HG02840 (cell line): ENCODE data around the gene BNIP5.

Experiments
- ATAC-seq: cut with Tn5 transposase; IDR thresholded peaks from one replicate; pipeline ENCODE4 v1.9.1; 2021; ENCODE audit warnings: mild to moderate bottlenecking, moderate library complexity, moderate number of reproducible peaks; ENCODE audit not compliant: unreplicated experiment, low FRiP score

Gene BNIP5

GRCh38 chr6:36301781-36302180 is 34.9 kb downstream of the BNIP5 start:
- no peak for ATAC-seq

- ATAC-seq: no peak
Observed at GRCh38 chr6:36301085-36301658, 35.5 kb downstream of the BNIP5 start.

- ATAC-seq: no peak
Observed at GRCh38 chr6:36298027-36298426, 38.7 kb downstream of the BNIP5 start.

- ATAC-seq: no peak
Observed at GRCh38 chr6:36297511-36297910, 39.2 kb downstream of the BNIP5 start.

- ATAC-seq: no peak
Observed at GRCh38 chr6:36297051-36297450, 39.6 kb downstream of the BNIP5 start.

GRCh38 chr6:36296240-36296639 is 40.4 kb downstream of the BNIP5 start:
- no peak for ATAC-seq

GRCh38 chr6:36292170-36292569 is 44.5 kb downstream of the BNIP5 start:
- no peak for ATAC-seq

GRCh38 chr6:36290668-36291620 is 45.7 kb downstream of the BNIP5 start:
- ATAC-seq: no peak

GRCh38 chr6:36289281-36289878 is 47.3 kb downstream of the BNIP5 start:
- ATAC-seq: no peak

GRCh38 chr6:36286858-36287257 is 49.8 kb downstream of the BNIP5 start:
- ATAC-seq: no peak

GRCh38 chr6:36285797-36286196 is 50.9 kb downstream of the BNIP5 start:
- ATAC-seq: no peak

- no peak for ATAC-seq
Observed at GRCh38 chr6:36285187-36285671, 51.5 kb downstream of the BNIP5 start.

GRCh38 chr6:36284359-36284758 is 52.3 kb downstream of the BNIP5 start:
- ATAC-seq: no peak

GRCh38 chr6:36283608-36284007 is 53.1 kb downstream of the BNIP5 start:
- no peak for ATAC-seq

- ATAC-seq: no peak
Observed at GRCh38 chr6:36280983-36281382, 55.7 kb downstream of the BNIP5 start.

- no peak for ATAC-seq
Observed at GRCh38 chr6:36280467-36280866, 56.2 kb downstream of the BNIP5 start.

GRCh38 chr6:36277946-36278470 is 58.7 kb downstream of the BNIP5 start:
- no peak for ATAC-seq

GRCh38 chr6:36276581-36277536 is 59.8 kb downstream of the BNIP5 start:
- ATAC-seq: no peak

- no peak for ATAC-seq
Observed at GRCh38 chr6:36273802-36274514, 62.7 kb downstream of the BNIP5 start.
